Ectodermal cell (in vitro differentiated cells): ENCODE measurements around the gene GRIP2.

Experiments
- H3K27ac ChIP-seq: 2 replicates; pipeline ENCODE4 v1.7.0; 2013; ENCODE audit warnings: mild to moderate bottlenecking, low read depth, low read length; ENCODE audit not compliant: insufficient read depth, poor library complexity, severe bottlenecking
- H3K27me3 ChIP-seq: 2 replicates; pipeline ENCODE4 v1.7.0; 2013; ENCODE audit warnings: mild to moderate bottlenecking, low read length; ENCODE audit not compliant: insufficient read depth, control insufficient read depth, poor library complexity, severe bottlenecking
- H3K36me3 ChIP-seq: one replicate; pipeline ENCODE4 v1.7.0; 2013; ENCODE audit warnings: low read length; ENCODE audit not compliant: control insufficient read depth, insufficient read depth
- H3K4me1 ChIP-seq: one replicate; pipeline ENCODE4 v1.7.0; 2013; ENCODE audit warnings: low read length; ENCODE audit not compliant: control insufficient read depth, insufficient read depth
- H3K4me3 ChIP-seq: 2 replicates; pipeline ENCODE4 v1.7.0; 2013; ENCODE audit warnings: low read depth, low read length, control low read depth; ENCODE audit not compliant: insufficient read depth
- H3K9me3 ChIP-seq: 2 replicates; pipeline ENCODE4 v1.7.0; 2013; ENCODE audit warnings: mild to moderate bottlenecking, low read length, moderate library complexity; ENCODE audit not compliant: control insufficient read depth
- WGBS, 2 experiments: methylation state at CpG; one replicate each; pipeline ENCODE4 v1.1.7; 2013; ENCODE audit warnings: missing lambda C conversion rate in 2 of 2; 5-methylcytosine and 5-hydroxymethylcytosine counted together

Gene GRIP2

GRCh38 chr3:14574183-14574582 is 34.0 kb upstream of the GRIP2 start:
- Histone ChIP-seq H3K9me3 (no peaks in the 10 kb centered on the region), H3K27ac (no peak overlapping the region), H3K4me3 (no peak overlapping the region), H3K27me3 (no peaks in the 10 kb centered on the region), H3K36me3 (no peaks in the 10 kb centered on the region), H3K4me1 (no peaks in the 10 kb centered on the region)
- WGBS, 2 experiments: 96% methylated on average over 27 of the region's 27 CpGs

GRCh38 chr3:14573706-14574105 is 33.6 kb upstream of the GRIP2 start:
- H3K4me3 ChIP-seq: no peak overlapping the region
- WGBS, 2 experiments: 95% methylated on average over 21 of the region's 21 CpGs
- no peaks in the 10 kb centered on the region for H3K4me1 ChIP-seq
- no peaks in the 10 kb centered on the region for H3K27me3 ChIP-seq
- H3K27ac ChIP-seq: no peak overlapping the region
- no peaks in the 10 kb centered on the region for H3K36me3 ChIP-seq
- H3K9me3 ChIP-seq: no peaks in the 10 kb centered on the region

GRCh38 chr3:14570864-14571263 is 30.7 kb upstream of the GRIP2 start:
- 89 to 96% methylated on average over 5 of the region's 5 CpGs for WGBS, 2 experiments
- Histone ChIP-seq H3K36me3 (no peaks in the 10 kb centered on the region), H3K27ac (no peak overlapping the region), H3K27me3 (no peaks in the 10 kb centered on the region), H3K4me1 (no peaks in the 10 kb centered on the region), H3K9me3 (no peaks in the 10 kb centered on the region), H3K4me3 (no peak overlapping the region)

GRCh38 chr3:14570089-14570488 is 29.9 kb upstream of the GRIP2 start:
- Histone ChIP-seq H3K27me3 (no peaks in the 10 kb centered on the region), H3K4me3 (no peak overlapping the region), H3K36me3 (no peaks in the 10 kb centered on the region), H3K4me1 (no peaks in the 10 kb centered on the region), H3K9me3 (no peaks in the 10 kb centered on the region), H3K27ac (no peak overlapping the region)
- WGBS, 2 experiments: 74 to 77% methylated on average over 5 of the region's 5 CpGs

GRCh38 chr3:14569474-14570000 is 29.4 kb upstream of the GRIP2 start:
- 81 to 84% methylated on average over 11 of the region's 11 CpGs for WGBS, 2 experiments
- Histone ChIP-seq H3K4me1 (no peaks in the 10 kb centered on the region), H3K9me3 (no peaks in the 10 kb centered on the region), H3K4me3 (no peak overlapping the region), H3K36me3 (no peaks in the 10 kb centered on the region), H3K27ac (no peak overlapping the region), H3K27me3 (no peaks in the 10 kb centered on the region)

GRCh38 chr3:14568269-14568668 is 28.1 kb upstream of the GRIP2 start:
- H3K9me3 ChIP-seq: no peaks in the 10 kb centered on the region
- 91 to 96% methylated on average over 7 of the region's 7 CpGs for WGBS, 2 experiments
- H3K27me3 ChIP-seq: no peaks in the 10 kb centered on the region
- H3K27ac ChIP-seq: no peak overlapping the region
- no peaks in the 10 kb centered on the region for H3K4me1 ChIP-seq
- H3K4me3 ChIP-seq: no peak overlapping the region
- H3K36me3 ChIP-seq: no peaks in the 10 kb centered on the region

GRCh38 chr3:14566812-14567211 is 26.7 kb upstream of the GRIP2 start:
- Histone ChIP-seq H3K4me1 (no peaks in the 10 kb centered on the region), H3K9me3 (no peaks in the 10 kb centered on the region), H3K36me3 (no peaks in the 10 kb centered on the region), H3K4me3 (no peak overlapping the region), H3K27me3 (no peaks in the 10 kb centered on the region), H3K27ac (no peak overlapping the region)
- WGBS, 2 experiments: 83 to 84% methylated on average over 2 of the region's 2 CpGs

- no peaks in the 10 kb centered on the region for H3K9me3 ChIP-seq
- 92 to 94% methylated on average over 10 of the region's 10 CpGs for WGBS, 2 experiments
- H3K4me1 ChIP-seq: no peaks in the 10 kb centered on the region
- H3K27ac ChIP-seq: no peak overlapping the region
- H3K4me3 ChIP-seq: no peak overlapping the region
- H3K36me3 ChIP-seq: no peaks in the 10 kb centered on the region
- no peaks in the 10 kb centered on the region for H3K27me3 ChIP-seq
These were observed 25.9 kb upstream of the GRIP2 start for GRCh38 chr3:14565868-14566588.

GRCh38 chr3:14564741-14565140 is 24.6 kb upstream of the GRIP2 start:
- Histone ChIP-seq H3K4me1 (no peaks in the 10 kb centered on the region), H3K27ac (no peak overlapping the region), H3K4me3 (no peak overlapping the region), H3K27me3 (no peaks in the 10 kb centered on the region), H3K9me3 (no peaks in the 10 kb centered on the region), H3K36me3 (no peaks in the 10 kb centered on the region)
- WGBS, 2 experiments: 83 to 88% methylated on average over 10 of the region's 10 CpGs

GRCh38 chr3:14563946-14564539 is 23.9 kb upstream of the GRIP2 start:
- Histone ChIP-seq H3K27me3 (no peaks in the 10 kb centered on the region), H3K4me3 (no peak overlapping the region), H3K36me3 (no peaks in the 10 kb centered on the region), H3K4me1 (no peaks in the 10 kb centered on the region), H3K27ac (no peak overlapping the region), H3K9me3 (no peaks in the 10 kb centered on the region)
- WGBS, 2 experiments: 87 to 90% methylated on average over 16 of the region's 16 CpGs
